Stimulated activated CD8-positive, alpha-beta memory T cell treated with anti-CD3 and anti-CD28 coated beads, Interleukin-15, amount 100 ng/mL, for 48 hours (primary cell): ENCODE measurements around the gene MSRB3.

Source experiments
- DNase-seq, 2 donors: peaks; one replicate each; pipeline ENCODE4 v3.0.0-alpha.2; 2020; ENCODE audit warnings: low read depth in 2 of 2

MSRB3 gene

DNA sequence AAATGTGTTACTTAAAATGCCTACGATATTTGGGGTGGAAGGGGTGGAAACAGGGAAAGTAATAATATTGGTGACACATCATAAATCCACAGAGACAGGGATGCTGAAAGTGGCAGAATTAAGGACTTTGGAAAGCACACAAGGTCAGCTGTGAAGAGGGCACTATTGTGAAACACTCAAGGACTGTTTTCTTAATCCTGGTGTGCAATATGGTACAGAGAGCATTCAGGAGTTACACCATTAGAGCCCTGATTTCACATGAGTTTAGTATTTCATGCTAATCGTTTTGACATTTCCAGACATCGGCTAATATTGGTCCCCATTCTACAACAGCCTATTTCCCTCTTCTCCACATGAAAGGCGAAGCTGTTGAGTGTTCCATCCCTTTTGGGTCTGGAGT, 219.2 kb downstream of the MSRB3 start:
- DNase-seq, result no peak

- DNase-seq, result no peak
These were observed 220.7 kb downstream of the MSRB3 start for GRCh38 chr12:65499167-65499566.

DNA sequence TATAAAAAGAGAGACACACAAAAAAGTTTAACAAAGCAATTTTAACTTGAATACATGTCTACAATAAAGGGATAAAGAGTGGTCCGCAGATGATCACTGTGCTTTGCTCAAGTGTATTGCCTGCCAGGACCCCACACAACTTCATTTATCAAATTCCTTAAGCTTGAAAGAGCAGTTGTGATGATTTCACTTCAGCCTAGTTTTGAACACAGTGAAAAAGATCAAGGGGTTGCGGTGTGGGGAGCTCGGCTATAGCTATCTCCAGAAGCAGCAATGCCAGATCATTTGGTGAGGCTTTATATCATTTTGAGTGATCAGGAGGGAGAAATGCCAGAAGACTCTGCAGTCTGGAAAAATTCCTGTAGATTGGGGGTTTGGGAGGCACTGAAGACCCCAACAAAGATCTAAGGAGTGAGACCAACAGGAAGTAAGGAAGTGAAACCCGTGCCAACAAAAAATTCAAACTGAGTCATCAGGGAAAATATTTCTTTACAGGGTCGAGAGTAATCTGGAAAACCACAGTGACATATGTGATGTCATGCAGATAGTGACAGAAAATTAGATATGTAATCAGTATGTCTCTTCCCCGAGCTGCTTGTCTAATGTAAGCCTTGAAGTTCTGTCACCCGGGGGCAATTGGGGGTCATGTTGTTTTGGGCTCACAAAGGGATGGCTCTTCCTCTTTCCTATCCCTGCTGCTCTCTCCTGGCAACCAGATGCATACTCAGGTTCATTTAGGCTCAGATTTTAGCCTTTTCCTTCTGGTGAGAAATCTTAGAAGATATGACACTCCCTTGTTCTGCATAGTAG, 221.8 kb downstream of the MSRB3 start:
- no peak for DNase-seq

- no peak for DNase-seq
These were observed 222.7 kb downstream of the MSRB3 start for GRCh38 chr12:65501093-65501621.

DNA sequence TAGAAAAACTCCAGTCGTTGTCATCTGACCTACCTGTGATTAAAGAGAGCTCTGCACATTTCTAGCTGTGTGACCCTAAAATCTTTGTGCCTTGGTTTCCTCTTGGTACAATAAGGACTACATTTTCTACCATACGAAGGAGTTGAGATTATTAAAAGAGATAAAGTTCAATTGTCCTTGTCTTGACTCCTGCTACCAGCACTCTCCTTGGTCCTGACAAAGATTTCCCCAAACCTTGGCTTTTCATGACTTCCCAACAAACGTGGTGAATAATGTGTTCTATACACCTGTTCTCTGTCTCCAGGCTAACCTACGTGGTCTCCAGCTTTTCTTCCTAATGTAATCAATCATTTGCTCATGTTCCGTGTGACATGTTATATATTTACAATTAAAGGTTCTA, 223.5 kb downstream of the MSRB3 start:
- DNase-seq, result no peak

- no peak for DNase-seq
These were observed 225.9 kb downstream of the MSRB3 start for GRCh38 chr12:65504417-65504816.

DNA sequence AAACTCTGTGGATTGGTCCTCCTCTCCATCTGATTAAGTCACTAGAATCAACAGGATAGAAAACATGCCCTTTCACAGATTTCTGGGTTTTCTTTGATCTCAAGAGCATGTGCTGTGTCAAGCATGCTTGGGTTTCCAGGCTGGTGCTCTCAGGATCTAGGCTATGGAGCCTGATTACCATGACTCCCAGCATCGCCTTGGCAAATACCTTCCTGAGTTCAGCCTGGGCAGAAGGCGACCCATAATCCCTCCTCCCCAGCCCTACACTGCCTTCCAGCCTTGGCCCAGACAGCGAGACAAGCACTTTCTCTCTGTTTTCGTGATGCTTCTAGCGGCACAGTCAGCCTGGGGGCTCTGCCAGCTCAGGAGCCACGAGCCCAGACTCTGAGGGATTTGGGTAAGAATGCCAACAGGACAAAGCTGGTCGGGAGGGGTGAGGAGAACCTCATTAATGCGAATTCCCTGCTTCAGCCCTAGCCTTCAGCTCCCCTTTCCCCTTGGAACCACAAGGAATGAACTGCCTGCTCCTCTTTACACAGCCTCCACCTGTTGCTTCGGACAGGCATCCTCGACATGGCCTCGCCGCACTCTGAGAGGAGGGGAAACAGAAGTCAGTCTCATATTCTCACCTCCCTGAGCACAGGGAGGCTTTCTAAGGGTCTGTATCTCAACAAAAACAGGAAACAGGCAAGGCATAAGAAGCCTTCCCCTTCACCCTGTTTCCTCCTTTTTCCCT, 227.1 kb downstream of the MSRB3 start:
- DNase-seq, result no peak

- no peak for DNase-seq
These were observed 230.0 kb downstream of the MSRB3 start for GRCh38 chr12:65508276-65509035.

- no peak for DNase-seq
These were observed 231.5 kb downstream of the MSRB3 start for GRCh38 chr12:65510007-65510406.

DNA sequence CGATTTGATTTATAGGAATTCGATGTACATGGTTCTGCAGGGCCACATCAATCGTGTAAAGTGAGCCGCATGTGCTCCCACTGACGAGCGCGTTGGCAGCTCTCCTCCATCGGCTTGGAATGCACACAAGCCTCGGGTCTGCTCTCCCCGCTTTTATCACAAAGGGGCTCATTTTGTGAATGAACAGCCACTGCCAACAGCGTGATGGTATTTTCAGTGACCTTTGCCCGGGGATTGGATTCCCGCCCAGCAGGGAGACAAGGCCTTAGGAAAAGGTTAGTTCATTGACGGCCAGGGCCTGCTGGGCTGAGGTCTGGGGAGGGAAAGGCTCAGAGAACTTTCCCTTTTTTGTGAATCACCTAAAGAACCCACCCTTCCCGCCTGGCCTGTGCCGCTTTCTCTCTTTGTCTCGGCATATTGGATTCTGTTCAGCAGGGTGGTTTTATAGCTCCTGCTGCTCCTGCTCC, 232.1 kb downstream of the MSRB3 start:
- no peak for DNase-seq

GRCh38 chr12:65511134-65511834, 232.8 kb downstream of the MSRB3 start:
- DNase-seq, result no peak

DNA sequence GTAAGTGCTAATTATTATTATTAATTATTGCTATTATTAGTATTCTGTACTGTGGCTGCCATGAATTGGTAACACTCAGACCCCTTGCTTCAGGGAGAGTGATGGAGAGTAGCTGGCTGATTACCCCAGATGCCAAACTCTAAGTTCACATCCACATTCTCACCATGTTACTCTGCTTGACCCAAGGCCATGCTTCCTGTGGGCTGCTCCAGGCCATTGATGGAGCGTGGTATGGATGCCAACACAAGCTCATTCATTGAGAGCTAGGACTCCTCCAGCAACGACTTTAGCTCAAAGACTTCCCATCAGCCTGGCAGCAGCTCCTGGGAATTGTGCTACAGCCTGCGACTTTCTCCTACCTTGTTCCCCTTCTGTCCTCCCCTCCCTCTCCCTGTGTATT, 233.4 kb downstream of the MSRB3 start:
- no peak for DNase-seq
